Hepatocyte (in vitro differentiated cells): Measurements from ENCODE around the gene FAM234A. TPM values are rescaled to one million over a fixed set of nuclear protein-coding genes. Genes with fewer than 3 reads are reported as not detected.

ENCODE experiments used
- DNase-seq: peaks from one replicate; pipeline ENCODE4 v3.0.0-alpha.2; 2016; ENCODE audit warnings: low spot score
- H2AFZ ChIP-seq: fragments of 200-600 bp; sonication (generic); 2 replicates; pipeline ENCODE4 v1.6.0; 2016; ENCODE audit warnings: antibody characterized with exemption, mild to moderate bottlenecking
- H3K27ac ChIP-seq: fragments of 200-600 bp; sonication (generic); 2 replicates; pipeline ENCODE4 v1.5.1; 2016; ENCODE audit warnings: mild to moderate bottlenecking
- H3K27me3 ChIP-seq: fragments of 200-600 bp; sonication (generic); 2 replicates; pipeline ENCODE4 v1.6.1; 2016
- H3K36me3 ChIP-seq: fragments of 200-600 bp; sonication (generic); replicated peaks from 2 replicates; pipeline ENCODE4 v1.5.1; 2016; ENCODE audit warnings: low read depth; ENCODE audit not compliant: insufficient read depth
- H3K4me1 ChIP-seq: fragments of 200-600 bp; sonication (generic); 2 replicates; pipeline ENCODE4 v1.5.1; 2016; ENCODE audit warnings: mild to moderate bottlenecking, moderate library complexity; ENCODE audit not compliant: insufficient read depth
- H3K4me2 ChIP-seq: fragments of 200-600 bp; sonication (generic); 2 replicates; pipeline ENCODE4 v1.6.0; 2016
- H3K4me3 ChIP-seq: fragments of 200-600 bp; sonication (generic); 2 replicates; pipeline ENCODE4 v1.5.1; 2016; ENCODE audit warnings: mild to moderate bottlenecking
- H3K79me2 ChIP-seq: fragments of 200-600 bp; sonication (generic); 2 replicates; pipeline ENCODE4 v1.6.0; 2017; ENCODE audit warnings: mild to moderate bottlenecking
- H3K9me2 ChIP-seq: fragments of 200-600 bp; sonication (generic); replicated peaks from 2 replicates; pipeline ENCODE4 v1.6.0; 2017; ENCODE audit warnings: mild to moderate bottlenecking; ENCODE audit not compliant: insufficient read depth
- H3K9me3 ChIP-seq: fragments of 200-600 bp; sonication (generic); 2 replicates; pipeline ENCODE4 v1.5.1; 2016; ENCODE audit warnings: low read depth, mild to moderate bottlenecking
- H4K20me1 ChIP-seq: fragments of 200-600 bp; sonication (generic); 2 replicates; pipeline ENCODE4 v1.6.0; 2016; ENCODE audit warnings: mild to moderate bottlenecking; ENCODE audit not compliant: insufficient read depth, poor library complexity, severe bottlenecking
- CTCF ChIP-seq: fragments of 200-600 bp; sonication (generic); IDR thresholded peaks from 2 replicates; pipeline ENCODE4 v1.5.1; 2016; ENCODE audit warnings: antibody characterized with exemption, mild to moderate bottlenecking; ENCODE audit not compliant: poor library complexity
- EZH2 ChIP-seq: fragments of 200-600 bp; sonication (generic); IDR thresholded peaks from 2 replicates; pipeline ENCODE4 v1.6.1; 2016; ENCODE audit warnings: antibody characterized with exemption, mild to moderate bottlenecking, borderline replicate concordance
- EZH2phosphoT487 ChIP-seq: fragments of 200-600 bp; sonication (generic); IDR thresholded peaks from one replicate; pipeline ENCODE4 v1.6.1; 2018; ENCODE audit warnings: antibody characterized with exemption, mild to moderate bottlenecking, low read depth, moderate library complexity; ENCODE audit not compliant: unreplicated experiment, severe bottlenecking
- WGBS: methylation state at CpG from one replicate; pipeline ENCODE4 v1.1.6; 2016; ENCODE audit warnings: low lambda C conversion rate; ENCODE audit errors: missing lambda C conversion rate; 5-methylcytosine and 5-hydroxymethylcytosine counted together
- polyA plus RNA-seq: library from polyadenylated mRNA; unstranded; fragments of >200 nt; fragmentation: Nextera tagmentation; extraction: Ambion mirVana; gene quantifications from 2 replicates; pipeline ENCODE4 v1.2.1, GENCODE V29; 2016
- total RNA-seq: library from RNA; depleted of rRNA; stranded (reverse); fragments of >200 nt; gene quantifications from 2 replicates; pipeline ENCODE4 v1.2.3, GENCODE V29; 2014

The FAM234A gene
- total and polyA plus RNA-seq, 2 experiments from 2014 or later = 84.1 to 106 TPM

DNA sequence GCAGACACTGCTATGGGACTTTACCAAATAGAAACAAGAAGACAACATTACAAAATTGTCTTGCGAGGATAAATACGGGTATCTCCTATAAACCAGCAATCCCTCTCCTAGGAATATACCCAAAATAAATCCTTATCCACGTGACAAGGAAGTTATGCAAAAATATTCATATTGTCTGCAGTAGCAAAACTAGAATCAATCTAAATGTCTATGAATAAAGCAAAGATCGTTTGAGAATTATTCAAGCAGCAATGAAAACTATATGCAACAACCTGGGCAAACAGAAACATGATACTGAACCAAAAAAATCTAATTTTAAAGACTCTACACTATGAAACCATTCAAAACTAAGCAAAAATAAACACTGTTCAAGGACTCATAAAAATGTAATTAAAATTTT lies 14.6 kb upstream of the FAM234A start:
- Histone ChIP-seq H3K9me2 (no peaks in the 10 kb centered on the region), H3K4me3 (no peak overlapping the region), H3K36me3 (no peaks in the 10 kb centered on the region), H3K4me1 (no peaks in the 10 kb centered on the region), H3K9me3 (no peaks in the 10 kb centered on the region), H4K20me1 (peaks cover 65% of the 10 kb centered on the region), H3K27me3 (no peaks in the 10 kb centered on the region), H3K79me2 (peaks cover 97% of the 10 kb centered on the region), H3K4me2 (no peak overlapping the region), H2AFZ (no peak overlapping the region), H3K27ac (no peak overlapping the region)
- no peak for DNase-seq
- 90% methylated on average over 4 of the region's 4 CpGs for WGBS
- TF ChIP-seq EZH2 = no peak
- TF ChIP-seq CTCF = no peak
- TF ChIP-seq EZH2phosphoT487 = no peak

GRCh38 chr16:228151-228851 lies 6.3 kb upstream of the FAM234A start:
- peak overlapping the region; percentile 100 for H3K27ac ChIP-seq
- peaks cover 11% of the 10 kb centered on the region for H3K4me1 ChIP-seq
- no peaks in the 10 kb centered on the region for H3K9me2 ChIP-seq
- DNase-seq = peak; percentile 34
- H3K4me3 ChIP-seq = peak overlapping the region; percentile 96
- peaks cover 40% of the 10 kb centered on the region for H4K20me1 ChIP-seq
- TF ChIP-seq CTCF (no peak), EZH2phosphoT487 (no peak), EZH2 (no peak)
- peaks cover 57% of the 10 kb centered on the region for H3K79me2 ChIP-seq
- H3K27me3 ChIP-seq = no peaks in the 10 kb centered on the region
- H3K9me3 ChIP-seq = no peaks in the 10 kb centered on the region
- peak overlapping the region; percentile 82 for H3K4me2 ChIP-seq
- H3K36me3 ChIP-seq = no peaks in the 10 kb centered on the region
- peak overlapping the region; percentile 83 for H2AFZ ChIP-seq
- WGBS = 19% methylated on average over 9 of the region's 9 CpGs

DNA sequence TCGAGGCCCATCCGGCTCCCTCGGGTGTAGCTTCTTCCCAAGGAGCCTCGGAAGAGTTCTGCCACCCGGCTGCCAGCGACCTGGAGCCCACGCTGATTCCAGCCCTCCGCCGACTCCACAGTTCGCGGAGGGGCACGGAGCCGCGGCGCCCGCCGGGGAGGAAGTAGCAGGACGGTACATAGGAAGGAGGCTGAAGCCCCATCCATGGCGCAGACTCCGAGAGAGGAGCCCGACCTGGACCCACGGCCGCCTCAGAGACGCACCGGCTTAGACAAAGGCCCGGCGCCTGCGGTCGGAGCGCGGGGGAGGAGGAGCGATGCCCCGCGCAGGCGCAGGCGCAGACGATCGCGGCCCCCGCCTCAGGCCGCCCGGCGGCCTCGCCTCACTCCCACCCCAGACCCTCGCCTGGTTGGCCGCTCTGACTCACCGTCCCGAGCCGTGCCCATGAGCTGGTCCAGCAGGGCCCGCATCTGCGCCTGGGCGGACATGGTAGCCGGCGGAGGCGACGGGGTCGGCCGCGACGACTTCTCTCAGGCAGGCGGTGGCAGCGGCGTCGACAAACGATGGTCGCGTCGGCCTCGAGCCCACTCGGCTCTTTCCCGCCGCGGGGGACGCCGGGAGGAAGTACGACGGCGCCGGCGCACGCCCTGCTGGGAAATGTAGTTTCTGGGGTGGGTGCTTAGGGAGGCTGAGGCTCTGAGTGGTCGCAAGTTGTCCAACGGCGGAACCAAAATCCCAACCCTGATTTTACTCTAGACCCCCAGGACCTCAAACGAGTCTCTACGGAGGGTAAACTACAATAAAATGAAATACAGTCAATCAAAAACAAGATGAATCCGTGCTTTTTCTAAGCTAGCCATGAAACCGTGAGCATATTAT lies 5.5 kb upstream of the FAM234A start, which contains the start of gene LUC7L:
Gene LUC7L, minus strand, starts transcription at position 598 of the 879 bp plus-strand sequence. Its CDS starts 110 bp downstream, at position 488.
- H3K27ac ChIP-seq = peak within 1 kb of the TSS; percentile 100
- no peaks in the 10 kb centered on the region for H3K27me3 ChIP-seq
- H3K36me3 ChIP-seq = no peaks in the 10 kb centered on the region
- TF ChIP-seq EZH2 = no peak
- TF ChIP-seq CTCF = no peak
- no peak for TF ChIP-seq EZH2phosphoT487
- peak; percentile 94 for DNase-seq
- H4K20me1 ChIP-seq = peaks cover 34% of the 10 kb centered on the region
- 2% methylated on average over 80 of the region's 88 CpGs for WGBS
- no peaks in the 10 kb centered on the region for H3K9me2 ChIP-seq
- peaks cover 11% of the 10 kb centered on the region for H3K4me1 ChIP-seq
- H3K4me2 ChIP-seq = peak within 1 kb of the TSS; percentile 82
- H3K9me3 ChIP-seq = no peaks in the 10 kb centered on the region
- peaks cover 49% of the 10 kb centered on the region for H3K79me2 ChIP-seq
- peak within 1 kb of the TSS; percentile 96 for H3K4me3 ChIP-seq
- H2AFZ ChIP-seq = peak within 1 kb of the TSS; percentile 83
